Esophagus squamous epithelium (tissue), 5 donors: ENCODE results near the gene NHS. TPM values are rescaled to one million over a fixed set of nuclear protein-coding genes. Genes with fewer than 3 reads are reported as not detected.

Experiments
- DNase-seq: peaks from one replicate; lab custom pipeline; 2025; lab: John Stamatoyannopoulos, UW
- H3K27ac ChIP-seq, 4 donors: fragments of 200-600 bp; sonication (generic); one replicate each; pipeline ENCODE4 v1.5.1; 2016 to 2019; ENCODE audit warnings: mild to moderate bottlenecking in 1 of 4
- H3K27me3 ChIP-seq, 4 donors: fragments of 200-600 bp; sonication (generic); 1 replicate in 3 of 4; 2 replicates in 1 of 4; pipeline versions ENCODE4 v1.5.1 to v1.6.0; 2017 to 2021; ENCODE audit warnings: antibody characterized with exemption in 1 of 4
- H3K36me3 ChIP-seq, 3 donors: fragments of 200-600 bp; sonication (generic); one replicate each; pipeline ENCODE4 v1.5.1; 2016 to 2019
- H3K4me1 ChIP-seq, 3 donors: fragments of 200-600 bp; sonication (generic); one replicate each; pipeline ENCODE4 v1.5.1; 2017 to 2019
- H3K4me3 ChIP-seq, 4 donors: fragments of 200-600 bp; sonication (generic); 1 replicate in 3 of 4; 2 replicates in 1 of 4; pipeline ENCODE4 v1.5.1; 2016 to 2019; ENCODE audit warnings: mild to moderate bottlenecking in 2 of 4, moderate library complexity in 1 of 4
- H3K9me3 ChIP-seq, 3 donors: fragments of 200-600 bp; sonication (generic); one replicate each; pipeline ENCODE4 v1.5.1; 2016 to 2019
- POLR2A ChIP-seq, 4 donors: fragments of 450-650 bp; IDR thresholded peaks; one replicate each; pipeline ENCODE4 v1.6.1; 2017; ENCODE audit warnings: antibody characterized with exemption in 4 of 4, mild to moderate bottlenecking in 4 of 4, moderate library complexity in 3 of 4
- WGBS, 2 donors: methylation state at CpG; one replicate each; pipeline ENCODE4 v1.1.5; 2018; 5-methylcytosine and 5-hydroxymethylcytosine counted together
- intact Hi-C: fragments of 100-400 bp; cut with DNase I; formaldehyde crosslinking; loops from one replicate; pipeline ENCODE4 v1.15.0; 2022
- total RNA-seq, 4 donors: library from RNA; depleted of rRNA; stranded (reverse); fragments of >200 nt; gene quantifications; one replicate each; pipeline ENCODE4 v1.1.0, GENCODE V29; 2016
- TF ChIP-seq, protein P1 (sequence below), 6 experiments: fragments of 450-650 bp in 4 of 6; fragments of 200-600 bp in 2 of 6; sonication (generic) in 2 of 6; IDR thresholded peaks; one replicate each; pipeline ENCODE4 v1.5.1; 2016 to 2019; ENCODE audit warnings: antibody characterized with exemption in 6 of 6, mild to moderate bottlenecking in 4 of 6, moderate library complexity in 4 of 6
- donor health status: DM: yes; HTN: yes; CAD: no.

Gene NHS
- total RNA-seq, 4 donors from 2014 or later = 1.2 to 3.4 (median 2.6) TPM

DNA sequence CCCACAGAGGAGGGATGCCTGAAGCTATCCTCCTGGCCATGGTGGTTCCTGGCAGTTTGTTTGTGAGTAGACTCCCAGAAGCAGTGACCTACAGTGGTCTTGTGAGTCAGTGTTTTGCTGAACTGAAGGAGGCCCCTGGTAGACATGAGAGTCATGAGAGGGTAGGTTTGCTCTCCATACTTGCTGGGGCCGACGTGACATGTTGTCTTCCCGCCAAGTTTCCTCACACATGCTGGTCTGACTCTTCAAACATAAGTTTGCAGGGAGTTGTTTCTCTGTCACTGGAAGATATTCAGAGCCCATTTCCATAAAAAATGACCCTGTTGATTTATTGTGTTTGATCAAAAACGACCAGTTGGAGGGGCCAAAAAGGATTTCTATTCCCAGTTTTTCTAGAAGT lies 231.2 kb downstream of the NHS start:
- Histone ChIP-seq H3K36me3 (no peaks in the 10 kb centered on the region), H3K4me1 (no peaks in the 10 kb centered on the region), H3K27me3 (no peaks in the 10 kb centered on the region), H3K4me3 (no peak overlapping the region), H3K27ac (no peak overlapping the region), H3K9me3 (no peaks in the 10 kb centered on the region)
- TF ChIP-seq, protein P1, sequence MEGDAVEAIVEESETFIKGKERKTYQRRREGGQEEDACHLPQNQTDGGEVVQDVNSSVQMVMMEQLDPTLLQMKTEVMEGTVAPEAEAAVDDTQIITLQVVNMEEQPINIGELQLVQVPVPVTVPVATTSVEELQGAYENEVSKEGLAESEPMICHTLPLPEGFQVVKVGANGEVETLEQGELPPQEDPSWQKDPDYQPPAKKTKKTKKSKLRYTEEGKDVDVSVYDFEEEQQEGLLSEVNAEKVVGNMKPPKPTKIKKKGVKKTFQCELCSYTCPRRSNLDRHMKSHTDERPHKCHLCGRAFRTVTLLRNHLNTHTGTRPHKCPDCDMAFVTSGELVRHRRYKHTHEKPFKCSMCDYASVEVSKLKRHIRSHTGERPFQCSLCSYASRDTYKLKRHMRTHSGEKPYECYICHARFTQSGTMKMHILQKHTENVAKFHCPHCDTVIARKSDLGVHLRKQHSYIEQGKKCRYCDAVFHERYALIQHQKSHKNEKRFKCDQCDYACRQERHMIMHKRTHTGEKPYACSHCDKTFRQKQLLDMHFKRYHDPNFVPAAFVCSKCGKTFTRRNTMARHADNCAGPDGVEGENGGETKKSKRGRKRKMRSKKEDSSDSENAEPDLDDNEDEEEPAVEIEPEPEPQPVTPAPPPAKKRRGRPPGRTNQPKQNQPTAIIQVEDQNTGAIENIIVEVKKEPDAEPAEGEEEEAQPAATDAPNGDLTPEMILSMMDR (IDR thresholded peaks at IDR 0.05) = no peak
- no peak for TF ChIP-seq POLR2A (IDR thresholded peaks at IDR 0.05)
- intact Hi-C loops = no loop called here
- DNase-seq = no peak
- 55 to 66% methylated on average over 1 to 4 of the region's 4 CpGs for WGBS, 2 donors

DNA sequence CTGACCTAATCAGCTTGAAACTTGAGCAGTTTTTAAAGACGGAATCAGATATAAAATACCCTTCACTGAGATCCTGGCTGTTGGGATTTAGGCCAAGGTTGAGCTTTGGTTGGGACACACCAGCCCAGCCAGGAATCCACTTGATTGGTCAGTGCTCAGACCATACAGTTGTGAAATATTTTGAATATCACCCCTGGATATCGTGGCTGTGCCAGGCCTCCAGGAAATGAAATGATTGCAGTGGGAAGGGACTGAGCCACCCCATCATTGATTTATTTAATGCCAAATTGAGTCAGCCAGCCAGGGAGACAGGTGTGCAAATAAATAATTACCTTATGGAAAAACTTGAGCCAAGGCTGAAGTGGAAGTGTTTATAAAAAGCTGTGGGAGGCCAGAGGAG lies 233.9 kb downstream of the NHS start:
- intact Hi-C loops = no loop called here
- TF ChIP-seq, protein P1 (IDR thresholded peaks at IDR 0.05) = no peak
- no peak for TF ChIP-seq POLR2A (IDR thresholded peaks at IDR 0.05)
- WGBS, 2 donors = 25 to 40% methylated on average over 1 to 2 of the region's 2 CpGs

DNA sequence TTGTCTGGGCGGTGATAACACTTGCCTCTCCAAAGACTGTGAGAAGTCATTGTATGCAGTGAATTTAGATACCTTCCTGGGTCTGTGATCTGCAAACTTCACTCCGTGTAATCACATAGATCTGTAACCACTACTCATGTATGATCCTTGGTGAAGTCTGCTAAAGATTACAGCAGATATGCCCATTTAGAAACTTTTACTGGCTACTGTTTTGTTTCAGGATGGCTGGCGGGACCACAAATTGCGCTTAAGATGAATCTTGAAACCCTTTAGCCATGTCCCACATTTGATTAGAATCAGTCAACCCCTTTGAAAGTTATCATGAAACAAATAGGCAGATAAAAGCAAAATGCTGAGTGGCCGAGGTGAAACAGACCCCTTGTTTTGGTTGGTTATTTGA lies 235.8 kb downstream of the NHS start:
- H3K27ac ChIP-seq = no peak overlapping the region
- H3K36me3 ChIP-seq = no peaks in the 10 kb centered on the region
- no peaks in the 10 kb centered on the region for H3K9me3 ChIP-seq
- 82 to 94% methylated on average over 4 to 5 of the region's 5 CpGs for WGBS, 2 donors
- intact Hi-C loops = no loop called here
- no peaks in the 10 kb centered on the region for H3K27me3 ChIP-seq
- no peaks in the 10 kb centered on the region for H3K4me1 ChIP-seq
- TF ChIP-seq, protein P1 (IDR thresholded peaks at IDR 0.05) = no peak
- no peak for TF ChIP-seq POLR2A (IDR thresholded peaks at IDR 0.05)
- no peak for DNase-seq
- no peak overlapping the region for H3K4me3 ChIP-seq

More for the DNA sequence above, 233.9 kb downstream of the NHS start:
- Histone ChIP-seq H3K36me3 (no peaks in the 10 kb centered on the region), H3K4me1 (no peaks in the 10 kb centered on the region), H3K27ac (no peak overlapping the region), H3K4me3 (no peak overlapping the region), H3K27me3 (no peaks in the 10 kb centered on the region), H3K9me3 (no peaks in the 10 kb centered on the region)
- DNase-seq = no peak

DNA sequence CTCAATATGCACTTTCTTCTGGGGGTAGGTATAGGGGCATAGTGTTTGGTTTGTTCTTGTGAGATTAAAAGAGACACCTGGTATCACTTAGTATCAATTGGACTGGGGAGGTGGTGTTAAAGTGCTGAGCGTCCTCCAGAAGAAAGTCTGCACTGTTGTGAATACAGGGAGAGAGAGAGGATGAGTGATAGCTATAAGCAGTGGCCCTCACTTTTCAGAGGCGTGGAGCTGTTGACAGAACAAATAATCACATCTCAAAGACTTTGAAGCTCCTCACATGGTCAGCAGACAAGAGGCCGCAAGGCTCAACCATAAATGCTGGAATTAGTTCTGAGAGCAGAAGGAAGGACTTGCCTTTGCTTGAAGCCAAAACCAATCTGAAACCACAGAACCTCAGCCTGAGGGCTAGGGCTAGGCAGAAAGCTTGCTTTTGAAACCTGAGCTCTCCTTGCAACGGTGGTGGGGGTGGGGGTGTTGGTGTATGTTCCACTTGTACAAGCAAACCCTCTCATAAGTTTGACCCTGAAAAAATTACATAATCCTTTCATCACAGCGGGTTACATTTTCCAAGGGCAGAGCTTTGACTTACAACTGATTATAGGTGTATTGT lies 239.1 kb downstream of the NHS start:
- TF ChIP-seq, protein P1 (IDR thresholded peaks at IDR 0.05) = no peak
- TF ChIP-seq POLR2A (IDR thresholded peaks at IDR 0.05) = no peak
- 20 to 59% methylated on average over 2 to 4 of the region's 5 CpGs for WGBS, 2 donors
- no peaks in the 10 kb centered on the region for H3K27me3 ChIP-seq
- H3K36me3 ChIP-seq = no peaks in the 10 kb centered on the region
- H3K9me3 ChIP-seq = no peaks in the 10 kb centered on the region
- no peaks in the 10 kb centered on the region for H3K4me1 ChIP-seq
- DNase-seq = no peak
- intact Hi-C loops = no loop called here
- H3K27ac ChIP-seq = no peak overlapping the region
- H3K4me3 ChIP-seq = no peak overlapping the region

DNA sequence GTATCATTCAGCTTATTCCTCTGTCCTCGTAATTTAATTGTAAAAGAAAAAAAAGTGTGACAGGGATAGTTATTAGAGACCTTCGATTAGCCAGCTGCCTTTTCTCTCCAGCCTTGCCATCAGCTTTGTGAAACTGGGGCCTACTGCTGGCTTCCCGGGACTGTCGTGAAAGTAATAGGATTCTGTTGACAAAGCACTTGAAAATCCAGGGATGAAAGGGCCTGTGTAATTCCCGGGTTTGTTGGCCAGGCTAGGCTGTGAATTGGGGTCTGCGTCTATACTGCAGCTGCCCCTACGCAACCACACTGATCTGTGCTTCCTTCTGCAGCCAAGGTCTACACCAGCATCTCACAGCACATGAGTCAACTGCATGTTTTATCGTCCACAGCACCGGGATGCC lies 241.9 kb downstream of the NHS start:
- 71% methylated on average over 6 to 9 of the region's 9 CpGs for WGBS, 2 donors
- Histone ChIP-seq H3K9me3 (no peaks in the 10 kb centered on the region), H3K36me3 (no peaks in the 10 kb centered on the region), H3K4me1 (no peaks in the 10 kb centered on the region), H3K27me3 (no peaks in the 10 kb centered on the region), H3K4me3 (no peak overlapping the region), H3K27ac (no peak overlapping the region)
- DNase-seq = no peak
- no peak for TF ChIP-seq POLR2A (IDR thresholded peaks at IDR 0.05)
- intact Hi-C loops = no loop called here

DNA sequence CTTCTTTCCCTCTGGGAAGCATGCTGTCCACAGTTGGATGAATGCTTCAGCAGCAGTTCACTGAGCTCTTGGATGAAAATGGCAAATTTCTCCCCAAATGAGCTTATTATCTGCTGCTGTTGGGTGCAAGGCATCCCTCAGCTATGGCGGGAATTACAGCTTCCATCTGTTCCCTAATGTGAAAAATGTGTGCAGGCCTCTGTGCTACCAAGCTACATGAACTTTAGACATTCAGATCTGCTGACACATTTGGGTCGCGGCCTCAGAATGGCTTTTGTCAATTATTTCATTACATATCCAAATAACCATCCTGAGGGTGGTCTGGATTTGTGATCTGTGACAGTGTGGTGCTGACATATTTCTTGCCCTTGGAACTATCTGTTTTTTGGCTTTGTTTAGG lies 242.8 kb downstream of the NHS start:
- WGBS, 2 donors = 75 to 100% methylated on average over 2 to 3 of the region's 3 CpGs
- TF ChIP-seq, protein P1 (IDR thresholded peaks at IDR 0.05) = no peak
- TF ChIP-seq POLR2A (IDR thresholded peaks at IDR 0.05) = no peak
- intact Hi-C loops = no loop called here
- H3K27ac ChIP-seq = no peak overlapping the region
- H3K27me3 ChIP-seq = no peaks in the 10 kb centered on the region
- H3K4me3 ChIP-seq = no peak overlapping the region
- DNase-seq = no peak
- H3K36me3 ChIP-seq = no peaks in the 10 kb centered on the region
- H3K4me1 ChIP-seq = no peaks in the 10 kb centered on the region
- H3K9me3 ChIP-seq = no peaks in the 10 kb centered on the region
